WTC11 (cell line): ENCODE data around the gene UBE2J2. TPM values are rescaled to one million over a fixed set of nuclear protein-coding genes. Genes with fewer than 3 reads are reported as not detected.

Experiments
- ATAC-seq: fragments of 200-7000 bp; cut with Tn5 transposase; 2 replicates; pipeline ENCODE4 v1.10.0; 2021; ENCODE audit warnings: mild to moderate bottlenecking, moderate library complexity
- CTCF ChIA-PET: fragments of 300-600 bp; sonication (Branson Sonifier 250); formaldehyde crosslinking; loops from one replicate; lab custom pipeline; 2021; ENCODE audit warnings: antibody characterized with exemption; lab: Charles Lee
- POLR2A ChIA-PET: fragments of 350-600 bp; sonication (Branson Sonifier 250); formaldehyde crosslinking; loops from one replicate; lab custom pipeline; 2021; ENCODE audit warnings: antibody characterized with exemption; lab: Charles Lee
- DNase-seq: peaks from one replicate; pipeline ENCODE4 v3.0.0; 2021; ENCODE audit warnings: low spot score
- H3K27ac Mint-ChIP-seq: 2 replicates; pipeline ENCODE4 v1.8.0; 2021; ENCODE audit warnings: mixed read lengths
- H3K27me3 Mint-ChIP-seq: 2 replicates; pipeline ENCODE4 v1.8.0; 2021; ENCODE audit warnings: low read depth, mild to moderate bottlenecking, moderate library complexity, mixed read lengths
- H3K36me3 Mint-ChIP-seq: 2 replicates; pipeline ENCODE4 v1.8.0; 2021; ENCODE audit warnings: mixed read lengths
- H3K4me1 Mint-ChIP-seq: 2 replicates; pipeline ENCODE4 v1.8.0; 2022; ENCODE audit warnings: mixed read lengths
- H3K4me3 Mint-ChIP-seq: 2 replicates; pipeline ENCODE4 v1.8.0; 2021; ENCODE audit warnings: mild to moderate bottlenecking, moderate library complexity, mixed read lengths
- H3K9me3 Mint-ChIP-seq: 2 replicates; pipeline ENCODE4 v1.8.0; 2021; ENCODE audit warnings: mixed read lengths
- ATF1 ChIP-seq: sonication (generic); formaldehyde crosslinking; IDR thresholded peaks from 2 replicates; pipeline ENCODE4 v1.8.1; 2023; ENCODE audit warnings: mild to moderate bottlenecking, moderate library complexity, missing genetic modification reagents
- CREM ChIP-seq: sonication (generic); formaldehyde crosslinking; IDR thresholded peaks from 2 replicates; pipeline ENCODE4 v1.8.1; 2022; ENCODE audit warnings: mild to moderate bottlenecking, missing genetic modification reagents, moderate library complexity
- E2F5 ChIP-seq: sonication (generic); formaldehyde crosslinking; IDR thresholded peaks from 2 replicates; pipeline ENCODE4 v1.8.1; 2022; ENCODE audit warnings: mild to moderate bottlenecking, moderate library complexity, missing genetic modification reagents
- ESRRA ChIP-seq: sonication (generic); formaldehyde crosslinking; IDR thresholded peaks from 2 replicates; pipeline ENCODE4 v1.8.1; 2022; ENCODE audit warnings: mild to moderate bottlenecking, missing genetic modification reagents, borderline replicate concordance
- GABPB1 ChIP-seq: sonication (generic); formaldehyde crosslinking; IDR thresholded peaks from 2 replicates; pipeline ENCODE4 v1.8.1; 2023; ENCODE audit warnings: mild to moderate bottlenecking, missing genetic modification reagents
- HMGA2 ChIP-seq: fragments of 250-450 bp; sonication (Bioruptor Pico); IDR thresholded peaks from 2 replicates; pipeline ENCODE4 v1.4.0; 2021; ENCODE audit warnings: mild to moderate bottlenecking, moderate library complexity
- IRF2 ChIP-seq: sonication (generic); formaldehyde crosslinking; IDR thresholded peaks from 2 replicates; pipeline ENCODE4 v1.8.0; 2022; ENCODE audit warnings: low read depth, missing genetic modification reagents, borderline replicate concordance
- KAT7 ChIP-seq: sonication (generic); formaldehyde crosslinking; IDR thresholded peaks from 2 replicates; pipeline ENCODE4 v1.8.1; 2023; ENCODE audit warnings: missing genetic modification reagents, mild to moderate bottlenecking, borderline replicate concordance
- MAX ChIP-seq: sonication (generic); formaldehyde crosslinking; IDR thresholded peaks from 2 replicates; pipeline ENCODE4 v1.8.0; 2022; ENCODE audit warnings: mild to moderate bottlenecking, missing genetic modification reagents
- PREB ChIP-seq: sonication (generic); formaldehyde crosslinking; IDR thresholded peaks from 2 replicates; pipeline ENCODE4 v1.8.1; 2022; ENCODE audit warnings: mild to moderate bottlenecking, missing genetic modification reagents, moderate library complexity, borderline replicate concordance
- SMAD4 ChIP-seq: sonication (generic); formaldehyde crosslinking; IDR thresholded peaks from 2 replicates; pipeline ENCODE4 v1.8.0; 2022; ENCODE audit warnings: mild to moderate bottlenecking, missing genetic modification reagents
- STAT6 ChIP-seq: sonication (generic); formaldehyde crosslinking; conservative IDR thresholded peaks from 2 replicates; pipeline ENCODE4 v1.8.1; 2023; ENCODE audit warnings: mild to moderate bottlenecking, low read depth, missing genetic modification reagents, moderate library complexity
- TP53 ChIP-seq: sonication (generic); formaldehyde crosslinking; IDR thresholded peaks from 2 replicates; pipeline ENCODE4 v1.8.1; 2023; ENCODE audit warnings: mild to moderate bottlenecking, missing genetic modification reagents
- ZBTB43 ChIP-seq: sonication (generic); formaldehyde crosslinking; IDR thresholded peaks from 2 replicates; pipeline ENCODE4 v1.8.1; 2023; ENCODE audit warnings: mild to moderate bottlenecking, missing genetic modification reagents
- ZNF138 ChIP-seq: sonication (generic); formaldehyde crosslinking; conservative IDR thresholded peaks from 2 replicates; pipeline ENCODE4 v1.8.1; 2022; ENCODE audit warnings: mild to moderate bottlenecking, moderate library complexity, missing genetic modification reagents
- ZNF317 ChIP-seq: sonication (generic); formaldehyde crosslinking; IDR thresholded peaks from 2 replicates; pipeline ENCODE4 v1.8.1; 2023; ENCODE audit warnings: low read depth, mild to moderate bottlenecking, moderate library complexity, missing genetic modification reagents, borderline replicate concordance
- ZNF396 ChIP-seq: fragments of 250-450 bp; sonication (Bioruptor Pico); IDR thresholded peaks from 2 replicates; pipeline ENCODE4 v1.8.0; 2021; ENCODE audit warnings: mild to moderate bottlenecking, moderate library complexity, borderline replicate concordance
- ZNF425 ChIP-seq: fragments of 250-450 bp; sonication (Bioruptor Pico); conservative IDR thresholded peaks from 2 replicates; pipeline ENCODE4 v1.9.0; 2021; ENCODE audit warnings: mild to moderate bottlenecking
- total RNA-seq: library from RNA; stranded (reverse); gene quantifications from 3 replicates; pipeline ENCODE4 v1.2.3, GENCODE V29; 2021

The UBE2J2 gene
- total RNA-seq, 1 experiment from 2014 or later: 72.2 TPM

- ChIA-PET POLR2A (no interaction called here), CTCF (no interaction called here)
- Mint-ChIP-seq H3K27me3 (no peaks in the 10 kb centered on the region), H3K4me3 (no peak overlapping the region), H3K9me3 (no peaks in the 10 kb centered on the region), H3K4me1 (peaks cover 4% of the 10 kb centered on the region), H3K36me3 (peaks cover 22% of the 10 kb centered on the region), H3K27ac (peak overlapping the region; percentile 55)
- DNase-seq (no peak), ATAC-seq (no peak)
- no peak for TF ChIP-seq SMAD4 (CRISPR knock-in tag)
- TF ChIP-seq CREM (CRISPR knock-in tag): no peak
- TF ChIP-seq ZBTB43: no peak
- no peak for TF ChIP-seq ATF1 (CRISPR knock-in tag)
- no peak for TF ChIP-seq ZNF396
- no peak for TF ChIP-seq ZNF425
- TF ChIP-seq MAX (CRISPR knock-in tag): no peak
- no peak for TF ChIP-seq ZNF138 (CRISPR knock-in tag)
- TF ChIP-seq IRF2: no peak
- TF ChIP-seq E2F5 (CRISPR knock-in tag): no peak
- TF ChIP-seq ZNF317: no peak
- no peak for TF ChIP-seq TP53 (CRISPR knock-in tag)
- TF ChIP-seq STAT6 (CRISPR knock-in tag): no peak
- TF ChIP-seq ESRRA: no peak
- no peak for TF ChIP-seq GABPB1 (CRISPR knock-in tag)
- TF ChIP-seq KAT7 (CRISPR knock-in tag): no peak
Observed at GRCh38 chr1:1225913-1226312, 47.7 kb downstream of the UBE2J2 start.

GRCh38 chr1:1225238-1225845, 48.3 kb downstream of the UBE2J2 start:
- Mint-ChIP-seq H3K36me3 (peaks cover 22% of the 10 kb centered on the region), H3K9me3 (no peaks in the 10 kb centered on the region), H3K4me3 (no peak overlapping the region), H3K4me1 (no peaks in the 10 kb centered on the region), H3K27ac (peak overlapping the region; percentile 55), H3K27me3 (no peaks in the 10 kb centered on the region)
- TF ChIP-seq HMGA2 (CRISPR knock-in tag) (no peak), PREB (CRISPR knock-in tag) (no peak)
- ATAC-seq (no peak), DNase-seq (no peak)
- CTCF ChIA-PET: no interaction called here
- POLR2A ChIA-PET: no interaction called here
